SH-SY5Y (cell line): Measurements from ENCODE around the gene GOLPH3L.

Experiments
- GATA2 ChIP-seq: IDR thresholded peaks from 2 replicates; pipeline ENCODE4 v1.6.1; 2011; ENCODE audit warnings: mild to moderate bottlenecking, low read depth, low read length
- GATA3 ChIP-seq: IDR thresholded peaks from 2 replicates; pipeline ENCODE4 v1.6.1; 2011; ENCODE audit warnings: low read depth, mild to moderate bottlenecking, low read length, moderate library complexity

GRCh38 chr1:150606463-150607142 lies 90.4 kb downstream of the GOLPH3L start:
- no peak for TF ChIP-seq GATA2
- no peak for TF ChIP-seq GATA3
